Measurements from ENCODE around the gene IQCM.

Gene IQCM

DNA sequence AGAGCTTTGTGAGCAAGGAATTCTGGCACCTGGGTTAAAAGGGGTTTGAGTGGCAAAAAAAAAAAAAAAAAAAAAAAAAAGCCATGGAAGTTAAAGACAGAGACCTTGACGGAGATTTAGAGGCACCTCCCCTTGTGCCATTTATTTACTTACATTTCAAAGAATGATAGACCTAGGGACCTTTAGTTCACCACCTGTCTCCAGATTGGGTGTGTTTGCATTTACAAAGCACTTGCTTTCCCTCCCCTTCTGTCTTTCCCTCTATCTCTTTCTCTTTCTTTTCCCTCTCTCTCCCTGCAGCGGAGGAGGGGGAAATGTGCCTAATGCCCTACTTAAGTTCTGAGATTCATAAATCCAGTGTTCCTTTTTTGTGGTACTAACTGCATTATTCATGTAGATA lies 116.0 kb downstream of the IQCM start:
- TF ChIP-seq, protein P1, sequence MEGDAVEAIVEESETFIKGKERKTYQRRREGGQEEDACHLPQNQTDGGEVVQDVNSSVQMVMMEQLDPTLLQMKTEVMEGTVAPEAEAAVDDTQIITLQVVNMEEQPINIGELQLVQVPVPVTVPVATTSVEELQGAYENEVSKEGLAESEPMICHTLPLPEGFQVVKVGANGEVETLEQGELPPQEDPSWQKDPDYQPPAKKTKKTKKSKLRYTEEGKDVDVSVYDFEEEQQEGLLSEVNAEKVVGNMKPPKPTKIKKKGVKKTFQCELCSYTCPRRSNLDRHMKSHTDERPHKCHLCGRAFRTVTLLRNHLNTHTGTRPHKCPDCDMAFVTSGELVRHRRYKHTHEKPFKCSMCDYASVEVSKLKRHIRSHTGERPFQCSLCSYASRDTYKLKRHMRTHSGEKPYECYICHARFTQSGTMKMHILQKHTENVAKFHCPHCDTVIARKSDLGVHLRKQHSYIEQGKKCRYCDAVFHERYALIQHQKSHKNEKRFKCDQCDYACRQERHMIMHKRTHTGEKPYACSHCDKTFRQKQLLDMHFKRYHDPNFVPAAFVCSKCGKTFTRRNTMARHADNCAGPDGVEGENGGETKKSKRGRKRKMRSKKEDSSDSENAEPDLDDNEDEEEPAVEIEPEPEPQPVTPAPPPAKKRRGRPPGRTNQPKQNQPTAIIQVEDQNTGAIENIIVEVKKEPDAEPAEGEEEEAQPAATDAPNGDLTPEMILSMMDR (IDR thresholded peaks at IDR 0.05), result no peak

DNA sequence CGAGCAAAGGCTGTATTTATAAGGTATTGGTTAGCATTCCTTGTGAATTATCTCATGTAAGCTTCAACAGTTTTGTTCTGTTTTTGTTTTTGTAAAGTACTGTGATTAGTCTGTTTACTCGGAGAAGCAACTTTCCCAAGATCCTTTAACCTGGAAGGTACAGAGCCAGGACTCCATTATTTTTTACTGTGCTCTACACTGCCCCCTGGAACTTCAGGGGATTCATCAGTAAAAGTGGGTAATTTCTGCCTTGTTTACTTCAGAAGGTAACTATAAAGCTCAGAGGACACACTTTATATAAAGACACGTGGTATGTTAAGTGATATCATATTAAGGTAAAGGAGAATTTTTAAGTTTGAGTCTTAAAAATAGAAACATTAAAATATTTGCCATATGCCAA lies 124.9 kb downstream of the IQCM start:
- TF ChIP-seq, protein P1 (IDR thresholded peaks at IDR 0.05), result peak; percentile 29; the same call in 1 of the 2 replicates

DNA sequence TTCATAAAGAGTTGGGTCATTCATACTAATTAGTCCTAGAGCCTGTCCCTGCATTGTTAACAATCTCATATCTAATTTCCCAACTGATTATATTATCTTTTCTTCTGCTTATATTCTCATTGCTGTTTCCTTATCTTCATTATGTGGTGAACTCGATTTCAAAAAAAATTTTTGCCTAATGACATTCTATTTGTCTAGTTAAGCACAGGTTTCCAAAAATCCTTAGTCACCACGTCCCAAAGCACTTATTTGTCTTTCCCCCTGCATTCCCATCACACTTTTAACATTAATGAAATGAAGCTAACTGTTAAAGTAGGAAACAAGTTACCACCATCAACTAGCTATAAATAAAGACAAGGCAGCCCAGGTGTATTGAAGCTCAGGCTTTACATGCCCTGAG lies 131.1 kb downstream of the IQCM start:
- TF ChIP-seq, protein P1 (IDR thresholded peaks at IDR 0.05), result no peak

DNA sequence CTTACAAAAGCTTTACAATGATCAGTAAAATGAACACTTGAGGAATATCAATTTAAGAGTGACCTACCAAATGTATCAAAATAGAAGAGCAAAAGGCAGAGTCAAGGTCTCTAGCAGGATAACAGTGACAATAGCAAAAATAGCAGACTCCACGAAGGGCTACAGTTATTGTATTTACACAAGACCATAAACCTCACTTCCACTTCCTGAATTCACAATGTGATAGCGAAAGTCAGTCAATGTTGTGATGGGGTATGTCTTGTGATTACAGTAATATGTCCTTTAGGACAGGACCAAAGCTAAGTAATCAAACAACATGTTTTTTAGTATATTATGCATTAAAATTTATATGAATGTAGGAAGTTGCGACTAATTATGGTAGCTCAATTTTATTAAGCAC lies 139.6 kb downstream of the IQCM start:
- TF ChIP-seq, protein P1 (IDR thresholded peaks at IDR 0.05), result no peak

DNA sequence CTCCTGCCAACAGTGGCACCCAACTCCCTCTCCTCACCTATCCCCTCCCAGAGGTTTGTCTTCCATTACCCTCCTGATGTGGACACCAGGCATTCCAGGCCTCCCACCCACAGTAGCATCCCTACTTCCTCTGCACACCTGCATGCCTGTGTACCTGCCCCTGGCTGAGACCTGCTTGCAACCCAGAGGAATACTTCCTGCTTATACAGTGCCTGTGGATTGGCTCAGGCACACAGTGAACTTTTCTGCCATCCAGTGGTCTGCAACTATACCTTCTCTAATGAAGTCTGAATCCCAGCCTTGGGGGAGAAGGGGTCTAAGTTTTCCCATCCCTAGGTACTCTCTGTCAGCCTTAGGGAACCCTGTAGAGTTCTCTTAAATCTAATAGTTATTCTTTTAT lies 169.9 kb downstream of the IQCM start:
- TF ChIP-seq, protein P1 (IDR thresholded peaks at IDR 0.05), result no peak

DNA sequence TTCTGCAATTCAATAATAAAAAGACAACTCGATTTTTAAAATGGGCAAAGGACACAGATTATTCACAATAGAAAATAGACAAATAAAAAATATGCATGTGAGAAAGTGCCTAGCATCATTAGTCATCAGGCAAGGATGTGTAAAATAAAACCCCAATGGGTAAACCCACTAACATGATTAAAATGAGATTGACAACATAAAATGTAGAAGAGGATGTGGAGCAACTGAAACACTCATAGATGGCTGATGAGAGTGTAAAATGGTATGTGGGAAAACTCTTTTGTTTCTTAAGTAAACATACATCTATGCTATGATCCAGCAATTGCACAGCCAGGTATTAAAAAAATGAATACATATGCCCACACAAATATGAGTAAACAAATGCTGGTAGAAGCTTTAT lies 177.6 kb downstream of the IQCM start:
- TF ChIP-seq, protein P1 (IDR thresholded peaks at IDR 0.05), result no peak

DNA sequence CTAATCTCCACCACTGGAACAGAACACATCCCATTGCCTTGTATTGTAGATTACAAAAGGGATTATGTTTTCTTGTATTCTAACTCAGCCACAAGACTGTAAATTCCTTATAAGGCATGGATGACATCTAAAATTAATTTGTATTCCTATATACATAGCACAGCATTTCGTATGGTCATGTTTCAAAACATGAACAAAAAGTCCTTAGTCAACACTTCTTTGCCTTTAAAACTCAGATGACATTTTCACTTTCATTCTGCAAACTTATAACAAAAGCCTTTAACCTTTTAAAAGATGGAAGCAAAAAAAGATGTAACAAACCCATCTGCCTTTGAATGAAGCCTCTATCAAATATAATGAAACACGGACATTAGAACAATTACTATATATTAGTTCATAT lies 181.3 kb downstream of the IQCM start:
- TF ChIP-seq, protein P1 (IDR thresholded peaks at IDR 0.05), result no peak

DNA sequence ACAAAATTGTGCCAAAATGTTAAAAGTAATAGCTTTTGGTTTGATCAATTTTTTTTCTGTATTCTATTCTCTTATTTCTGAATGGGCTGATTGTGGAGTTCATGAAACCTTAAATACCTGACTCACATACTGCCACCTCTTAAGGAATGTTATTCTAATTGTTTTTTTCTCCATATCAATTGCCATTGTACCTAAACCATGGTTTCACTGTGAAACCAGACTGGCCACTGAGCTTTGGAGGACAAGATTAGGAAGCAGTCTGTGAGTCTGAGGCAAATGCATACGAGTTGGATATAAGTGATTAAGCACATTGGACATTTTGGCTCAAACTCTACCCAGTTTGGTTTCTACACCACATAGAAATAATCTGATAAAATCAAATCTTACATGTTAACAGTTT lies 184.0 kb downstream of the IQCM start:
- TF ChIP-seq, protein P1 (IDR thresholded peaks at IDR 0.05), result no peak

Data from LNCAP (cell line).